Fibroblast of pulmonary artery (primary cell): Measurements from ENCODE around the gene TRAM2.

Experiments
- DNase-seq: peaks from one replicate; pipeline ENCODE4 v3.0.0-alpha.2; 2010; ENCODE audit warnings: low read depth
- H3K4me3 ChIP-seq: replicated peaks from 2 replicates; pipeline ENCODE4 v1.5.1; 2011; ENCODE audit warnings: low read depth, mild to moderate bottlenecking, control low read depth, low read length, moderate library complexity
- CTCF ChIP-seq: IDR thresholded peaks from 2 replicates; pipeline ENCODE4 v1.5.1; 2011; ENCODE audit warnings: mild to moderate bottlenecking, control low read depth, low read length, inconsistent platforms; ENCODE audit errors: missing control alignments

Gene TRAM2

GRCh38 chr6:52457096-52457495 is 119.8 kb downstream of the TRAM2 start:
- DNase-seq, result no peak
- TF ChIP-seq CTCF, result no peak
- no peak overlapping the region for H3K4me3 ChIP-seq

- no peak overlapping the region for H3K4me3 ChIP-seq
- no peak for TF ChIP-seq CTCF
- DNase-seq, result peak; percentile 39
Measured at GRCh38 chr6:52454556-52454955, 122.3 kb downstream of the TRAM2 start.
